PC-3 (cell line): Measurements from ENCODE around the gene ATE1.

Source experiments
- CTCF ChIP-seq: fragments of 300-600 bp; sonication (generic); conservative IDR thresholded peaks from 2 replicates; pipeline ENCODE4 v1.5.1; 2017; ENCODE audit warnings: antibody characterized with exemption, low read depth, mild to moderate bottlenecking, low read length
- EZH2 ChIP-seq: fragments of 300-600 bp; sonication (generic); IDR thresholded peaks from one replicate; pipeline ENCODE4 v1.6.1; 2017; ENCODE audit warnings: antibody characterized with exemption, mild to moderate bottlenecking, low read length; ENCODE audit not compliant: unreplicated experiment
- EZH2phosphoT487 ChIP-seq: fragments of 300-600 bp; sonication (generic); IDR thresholded peaks from 2 replicates; pipeline ENCODE4 v1.6.1; 2018; ENCODE audit warnings: mild to moderate bottlenecking, antibody characterized with exemption, low read length, borderline replicate concordance

DNA sequence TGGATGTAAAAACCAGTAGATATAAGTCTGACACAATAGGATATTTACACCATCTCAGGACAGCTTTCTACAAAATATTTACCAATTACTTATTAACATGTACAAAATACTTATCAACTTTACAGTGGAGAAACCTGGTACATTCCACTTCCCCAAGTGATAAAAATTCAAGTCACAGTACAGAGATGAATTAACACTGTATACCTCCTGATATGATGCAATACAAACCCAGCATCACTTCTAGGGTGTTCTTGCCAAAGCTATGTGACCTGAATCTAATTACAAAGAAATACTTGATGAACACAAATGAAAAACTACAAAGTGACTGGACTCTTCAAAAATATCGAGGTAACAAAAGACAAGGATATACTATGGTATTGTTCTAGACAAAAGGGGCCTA lies 173.2 kb downstream of the ATE1 start:
- TF ChIP-seq CTCF (no peak), EZH2 (no peak), EZH2phosphoT487 (no peak)
